G401 (cell line): Measurements from ENCODE around the gene LRRIQ4. TPM values are rescaled to one million over a fixed set of nuclear protein-coding genes. Genes with fewer than 3 reads are reported as not detected.

Experiments used
- DNase-seq: peaks from one replicate; pipeline ENCODE4 v3.0.0-alpha.2; 2015; ENCODE audit warnings: low spot score
- in situ Hi-C: cut with HindIII; loops from 2 replicates; pipeline ENCODE4 v1.10.0; 2016; ENCODE audit warnings: low sequenced_read_pairs, mixed read lengths
- total RNA-seq: library from RNA; depleted of rRNA; stranded (reverse); fragments of >200 nt; shearing (Covaris generic); gene quantifications from 2 replicates; pipeline ENCODE4 v1.2.3, GENCODE V29; 2014

LRRIQ4 gene
- total RNA-seq, 1 experiment from 2014 or later: not detected

- DNase-seq: no peak
- in situ Hi-C loops: no loop called here
Measured at GRCh38 chr3:169792359-169792758, 20.3 kb upstream of the LRRIQ4 start.

GRCh38 chr3:169804681-169805080 is 8.0 kb upstream of the LRRIQ4 start:
- DNase-seq: no peak
- in situ Hi-C loops: no loop called here

GRCh38 chr3:169809230-169809795 is 3.4 kb upstream of the LRRIQ4 start:
- in situ Hi-C loops: no loop called here
- no peak for DNase-seq

- in situ Hi-C loops: no loop called here
- peak; percentile 7 for DNase-seq
Measured at GRCh38 chr3:169811631-169812331, 889 bp upstream of the LRRIQ4 start.

GRCh38 chr3:169813278-169813677 is 608 bp downstream of the LRRIQ4 start:
- DNase-seq: no peak
- in situ Hi-C loops: no loop called here

GRCh38 chr3:169813757-169814517 is 1.3 kb downstream of the LRRIQ4 start:
- in situ Hi-C loops: no loop called here
- DNase-seq: no peak

GRCh38 chr3:169815590-169816150 is 3.0 kb downstream of the LRRIQ4 start:
- no peak for DNase-seq
- in situ Hi-C loops: no loop called here

- in situ Hi-C loops: no loop called here
- no peak for DNase-seq
Measured at GRCh38 chr3:169818316-169818715, 5.6 kb downstream of the LRRIQ4 start.

- DNase-seq: no peak
- in situ Hi-C loops: no loop called here
Measured at GRCh38 chr3:169822091-169822490, 9.4 kb downstream of the LRRIQ4 start.

- in situ Hi-C loops: no loop called here
- DNase-seq: no peak
Measured at GRCh38 chr3:169822540-169822939, 9.9 kb downstream of the LRRIQ4 start.

GRCh38 chr3:169822983-169823382 is 10.3 kb downstream of the LRRIQ4 start:
- in situ Hi-C loops: no loop called here

GRCh38 chr3:169825316-169825715 is 12.6 kb downstream of the LRRIQ4 start:
- in situ Hi-C loops: no loop called here
- no peak for DNase-seq

More at GRCh38 chr3:169822983-169823382, 10.3 kb downstream of the LRRIQ4 start:
- DNase-seq: no peak

- in situ Hi-C loops: no loop called here
- no peak for DNase-seq
Measured at GRCh38 chr3:169827712-169828111, 15.0 kb downstream of the LRRIQ4 start.

- in situ Hi-C loops: no loop called here
- DNase-seq: no peak
Measured at GRCh38 chr3:169835533-169835932, 22.9 kb downstream of the LRRIQ4 start.

GRCh38 chr3:169836078-169836941 is 23.6 kb downstream of the LRRIQ4 start:
- in situ Hi-C loops: no loop called here
- no peak for DNase-seq

GRCh38 chr3:169836942-169837275 is 24.2 kb downstream of the LRRIQ4 start:
- DNase-seq: no peak
- in situ Hi-C loops: no loop called here

GRCh38 chr3:169838511-169839030 is 25.9 kb downstream of the LRRIQ4 start:
- in situ Hi-C loops: no loop called here

GRCh38 chr3:169841171-169841570 is 28.5 kb downstream of the LRRIQ4 start:
- in situ Hi-C loops: no loop called here

More at GRCh38 chr3:169838511-169839030, 25.9 kb downstream of the LRRIQ4 start:
- no peak for DNase-seq

GRCh38 chr3:169842960-169843359 is 30.3 kb downstream of the LRRIQ4 start:
- DNase-seq: no peak
- in situ Hi-C loops: no loop called here

More at GRCh38 chr3:169841171-169841570, 28.5 kb downstream of the LRRIQ4 start:
- no peak for DNase-seq
